ENCODE data around the gene PHTF1.
"Not testable (repeated sequence)": the region's sequence is repeated elsewhere in the genome, so short reads cannot be mapped to it uniquely, and the experiment has no call there.

The PHTF1 gene

GRCh38 chr1:113718621-113719020 is 40.7 kb downstream of the PHTF1 start:
- not testable (repeated sequence) for DNase-seq (ENCODE audit: low read depth)

DNA sequence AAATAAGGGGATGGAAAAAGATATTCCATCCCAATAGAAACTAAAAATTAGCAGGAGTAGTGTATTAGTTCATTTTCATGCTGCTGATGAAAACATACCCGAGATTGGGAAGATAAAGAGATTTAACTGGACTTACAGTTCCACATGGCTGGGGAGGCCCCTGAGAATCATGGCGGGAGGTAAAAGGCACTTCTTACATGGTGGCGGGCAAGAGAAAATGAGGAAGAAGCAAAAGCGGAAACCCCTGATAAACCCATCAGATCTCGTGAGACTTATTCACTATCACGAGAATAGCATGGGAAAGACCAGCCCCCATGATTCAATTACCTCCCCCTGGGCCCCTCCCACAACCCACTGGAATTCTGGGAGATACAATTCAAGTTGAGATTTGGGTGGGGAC is 41.8 kb downstream of the PHTF1 start:
- not testable (repeated sequence) for DNase-seq (ENCODE audit: low read depth)

- DNase-seq (ENCODE audit: low read depth), result no peak
These were observed 44.5 kb downstream of the PHTF1 start for GRCh38 chr1:113714606-113715269.

- no peak for DNase-seq (ENCODE audit: low read depth)
These were observed 57.9 kb downstream of the PHTF1 start for GRCh38 chr1:113701429-113701828.

DNA sequence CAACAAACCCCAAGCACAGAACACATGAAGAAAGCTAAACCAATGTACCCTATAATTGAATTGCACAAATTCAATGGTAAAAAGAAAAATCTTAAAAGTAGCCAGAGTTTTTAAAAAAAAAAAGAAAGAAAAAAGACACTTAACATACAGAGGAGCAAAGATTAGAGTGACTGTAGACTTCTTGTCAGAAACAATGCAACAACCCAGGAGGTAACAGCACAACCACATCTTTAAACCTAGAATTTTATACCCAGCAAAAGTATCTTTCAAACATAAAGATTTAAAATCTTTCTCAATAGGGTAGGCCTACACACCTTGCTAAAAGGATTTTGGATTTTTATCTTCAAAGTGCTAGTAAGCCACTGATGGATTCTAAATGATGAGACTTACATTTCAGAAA is 64.4 kb downstream of the PHTF1 start:
- no peak for DNase-seq (ENCODE audit: low read depth)

DNA sequence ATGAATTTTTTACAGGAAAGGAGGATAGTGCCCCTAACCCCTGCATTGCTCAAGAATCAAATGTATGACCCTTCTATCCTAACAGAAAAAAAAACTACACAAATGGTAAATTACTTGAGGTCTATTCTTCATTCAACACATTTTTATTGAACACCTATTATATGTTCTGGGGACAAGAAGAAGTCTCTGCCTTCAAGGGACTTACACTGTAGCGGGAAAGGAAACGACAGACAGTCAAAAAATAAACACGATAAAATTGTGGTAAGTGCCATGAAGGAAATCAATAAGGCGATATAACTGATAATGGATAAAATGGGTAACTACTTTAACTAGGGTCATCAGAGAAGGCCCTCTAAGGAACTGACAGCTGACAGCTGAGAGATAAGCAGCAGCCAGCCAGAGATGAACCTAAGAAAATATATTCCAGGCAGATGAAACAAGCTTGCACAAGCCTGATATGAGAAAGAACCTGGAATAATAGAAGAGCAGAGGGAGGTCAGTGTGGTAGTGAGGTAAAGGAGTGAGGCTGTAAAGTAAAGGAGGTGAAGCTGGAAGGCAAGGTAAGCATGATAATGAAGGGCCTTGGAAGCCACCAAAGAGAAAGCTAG is 66.4 kb downstream of the PHTF1 start:
- DNase-seq (ENCODE audit: low read depth), result no peak

DNA sequence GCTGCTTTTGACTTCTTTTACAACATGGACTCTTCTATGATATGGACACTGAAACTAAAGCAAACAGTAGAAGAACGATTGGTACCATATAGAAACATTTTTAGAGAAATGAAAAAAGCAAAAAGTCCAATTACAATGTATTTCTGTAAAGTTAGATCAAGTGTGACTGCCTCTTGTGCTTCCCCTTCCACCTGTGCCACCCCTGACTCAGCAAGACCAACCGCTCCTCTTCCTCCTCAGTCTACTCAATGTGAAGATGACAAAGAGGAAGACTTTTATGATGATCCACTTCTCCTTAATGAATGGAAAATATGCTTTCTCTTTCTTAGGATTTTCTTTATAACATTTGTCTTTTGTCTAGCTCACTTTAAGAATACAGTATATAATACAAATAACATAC is 66.9 kb downstream of the PHTF1 start:
- no peak for DNase-seq (ENCODE audit: low read depth)

GRCh38 chr1:113691184-113691583 is 68.1 kb downstream of the PHTF1 start:
- no peak for DNase-seq (ENCODE audit: low read depth)

- no peak for DNase-seq (ENCODE audit: low read depth)
These were observed 72.2 kb downstream of the PHTF1 start for GRCh38 chr1:113686891-113687618.

- no peak for DNase-seq (ENCODE audit: low read depth)
These were observed 75.1 kb downstream of the PHTF1 start for GRCh38 chr1:113684153-113684541.

DNA sequence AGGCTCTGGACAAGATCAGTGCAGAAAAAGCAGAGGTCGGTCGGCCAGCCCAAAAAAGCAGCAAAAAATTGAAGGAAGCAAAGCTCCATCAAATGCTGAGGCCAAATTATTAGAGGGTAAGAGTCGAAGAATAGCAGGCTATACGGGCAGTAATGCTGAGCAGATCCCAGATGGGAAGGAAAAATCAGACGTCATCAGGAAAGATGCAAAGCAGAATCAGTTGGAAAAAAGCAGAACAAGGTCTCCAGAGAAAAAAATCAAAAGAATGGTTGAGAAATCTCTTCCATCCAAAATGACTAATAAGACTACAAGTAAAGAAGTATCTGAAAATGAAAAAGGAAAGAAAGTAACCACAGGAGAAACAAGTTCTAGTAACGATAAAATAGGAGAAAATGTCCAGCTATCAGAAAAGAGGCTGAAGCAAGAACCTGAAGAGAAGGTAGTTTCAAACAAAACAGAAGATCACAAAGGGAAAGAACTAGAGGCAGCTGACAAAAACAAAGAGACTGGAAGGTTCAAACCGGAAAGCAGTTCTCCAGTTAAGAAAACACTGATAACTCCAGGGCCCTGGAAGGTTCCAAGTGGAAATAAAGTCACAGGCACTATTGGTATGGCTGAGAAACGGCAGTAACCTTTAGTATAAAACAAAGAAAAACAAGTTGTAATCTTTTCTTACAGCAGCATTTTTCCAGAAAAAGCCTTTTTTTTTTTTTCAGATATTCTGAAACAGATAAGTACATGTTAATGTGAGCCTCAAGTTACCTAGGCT is 75.7 kb downstream of the PHTF1 start:
- DNase-seq (ENCODE audit: low read depth), result no peak

GRCh38 chr1:113681596-113682337 is 77.5 kb downstream of the PHTF1 start:
- DNase-seq (ENCODE audit: low read depth), result no peak

GRCh38 chr1:113678159-113678469 is 81.2 kb downstream of the PHTF1 start:
- no peak for DNase-seq (ENCODE audit: low read depth)

- DNase-seq (ENCODE audit: low read depth), result no peak
These were observed 81.8 kb downstream of the PHTF1 start for GRCh38 chr1:113677250-113678158.

- DNase-seq (ENCODE audit: low read depth), result no peak
These were observed 82.8 kb downstream of the PHTF1 start for GRCh38 chr1:113676524-113676923.

DNA sequence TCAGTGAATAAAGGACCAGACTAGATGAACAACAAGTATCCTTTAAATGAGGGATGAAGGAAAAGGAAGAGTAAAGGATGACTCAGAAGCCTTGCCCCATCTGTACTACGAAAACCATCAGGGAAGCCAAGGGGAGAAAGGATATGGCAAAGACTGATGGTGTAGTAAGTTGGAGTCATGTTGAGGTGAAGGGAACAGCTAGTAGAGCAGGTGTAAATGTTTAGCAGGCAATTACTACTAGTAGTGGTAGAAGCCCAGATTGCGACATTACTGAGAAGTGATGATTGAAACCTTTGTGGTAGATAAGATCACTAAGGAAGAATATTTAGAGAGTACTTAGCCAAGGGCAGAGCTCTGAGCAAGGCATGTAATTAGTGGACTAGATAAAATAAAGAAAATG is 84.0 kb downstream of the PHTF1 start:
- DNase-seq (ENCODE audit: low read depth), result no peak

DNA sequence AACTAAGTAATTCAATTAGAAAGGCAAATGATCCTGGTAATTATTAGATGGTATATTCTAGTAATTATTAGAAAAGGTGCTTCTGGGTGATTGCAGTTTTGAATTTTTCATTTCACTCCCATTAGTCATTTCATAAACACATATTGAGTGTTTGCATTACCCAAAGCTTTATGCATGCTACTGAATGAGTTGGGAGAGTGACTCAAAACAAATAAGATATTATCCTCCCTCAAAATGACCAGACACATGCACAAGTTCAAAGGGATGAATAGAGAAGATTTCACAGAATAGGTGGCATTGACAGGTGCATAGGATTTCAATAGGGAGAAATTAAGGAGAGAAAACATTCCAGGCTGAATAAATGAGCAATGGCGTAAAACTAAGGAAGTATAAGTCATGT is 84.7 kb downstream of the PHTF1 start:
- DNase-seq (ENCODE audit: low read depth), result no peak

- DNase-seq (ENCODE audit: low read depth), result no peak
These were observed 86.8 kb downstream of the PHTF1 start for GRCh38 chr1:113672491-113672890.

GRCh38 chr1:113670650-113671049 is 88.6 kb downstream of the PHTF1 start:
- no peak for DNase-seq (ENCODE audit: low read depth)

DNA sequence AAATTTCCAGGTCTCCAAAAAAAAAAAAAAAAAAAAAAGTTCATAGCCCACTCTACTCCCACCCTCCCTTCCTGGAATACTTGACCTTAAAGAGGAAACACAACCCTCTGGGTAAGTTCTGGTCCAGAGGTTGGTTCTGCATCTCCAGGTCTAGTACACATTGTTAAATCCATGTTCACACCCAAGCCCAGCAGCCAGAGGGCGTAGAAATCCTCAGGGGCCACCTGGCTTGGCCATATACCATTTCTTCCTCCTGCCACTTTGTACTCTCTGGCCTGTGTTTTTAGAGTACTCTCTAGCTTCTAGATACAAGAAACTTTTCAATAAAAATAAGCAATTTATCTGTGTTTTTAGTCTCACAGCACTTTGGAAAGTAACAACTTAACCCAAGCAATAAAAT is 89.3 kb downstream of the PHTF1 start:
- no peak for DNase-seq (ENCODE audit: low read depth)

DNA sequence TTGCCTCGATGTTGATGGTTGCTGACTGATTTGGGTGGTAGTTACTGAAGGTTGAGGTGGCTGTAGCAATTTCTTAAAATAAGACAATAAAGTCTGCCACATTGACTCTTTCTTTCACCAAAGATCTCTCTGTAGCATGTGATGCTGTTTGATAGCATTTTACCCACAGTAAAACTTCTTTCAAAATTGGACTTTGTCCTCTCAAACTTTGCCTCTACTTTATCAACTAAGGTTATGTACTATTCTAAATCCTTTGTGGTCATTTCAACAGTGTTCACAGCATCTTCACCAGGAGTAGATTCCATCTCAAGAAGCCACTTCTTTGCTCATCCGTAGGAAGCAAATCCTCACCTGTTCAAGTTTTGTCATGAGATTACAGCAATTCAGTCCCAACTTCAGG is 93.2 kb downstream of the PHTF1 start:
- no peak for DNase-seq (ENCODE audit: low read depth)

All from stimulated activated CD8-positive, alpha-beta memory T cell treated with anti-CD3 and anti-CD28 coated beads, Interleukin-4, amount 100 ng/mL, for 24 hours (primary cell).